WTC11 (cell line): ENCODE measurements around the gene ENO2. TPM values are rescaled to one million over a fixed set of nuclear protein-coding genes. Genes with fewer than 3 reads are reported as not detected.
"Not testable (repeated sequence)": the region's sequence is repeated elsewhere in the genome, so short reads cannot be mapped to it uniquely, and the experiment has no call there.

ENCODE experiments used
- ATAC-seq: fragments of 200-7000 bp; cut with Tn5 transposase; 2 replicates; pipeline ENCODE4 v1.10.0; 2021; ENCODE audit warnings: mild to moderate bottlenecking, moderate library complexity
- CTCF ChIA-PET: fragments of 300-600 bp; sonication (Branson Sonifier 250); formaldehyde crosslinking; loops from one replicate; lab custom pipeline; 2021; ENCODE audit warnings: antibody characterized with exemption; lab: Charles Lee
- POLR2A ChIA-PET: fragments of 350-600 bp; sonication (Branson Sonifier 250); formaldehyde crosslinking; loops from one replicate; lab custom pipeline; 2021; ENCODE audit warnings: antibody characterized with exemption; lab: Charles Lee
- DNase-seq: peaks from one replicate; pipeline ENCODE4 v3.0.0; 2021; ENCODE audit warnings: low spot score
- H3K27ac Mint-ChIP-seq: 2 replicates; pipeline ENCODE4 v1.8.0; 2021; ENCODE audit warnings: mixed read lengths
- H3K27me3 Mint-ChIP-seq: 2 replicates; pipeline ENCODE4 v1.8.0; 2021; ENCODE audit warnings: low read depth, mild to moderate bottlenecking, moderate library complexity, mixed read lengths
- H3K36me3 Mint-ChIP-seq: 2 replicates; pipeline ENCODE4 v1.8.0; 2021; ENCODE audit warnings: mixed read lengths
- H3K4me1 Mint-ChIP-seq: 2 replicates; pipeline ENCODE4 v1.8.0; 2022; ENCODE audit warnings: mixed read lengths
- H3K4me3 Mint-ChIP-seq: 2 replicates; pipeline ENCODE4 v1.8.0; 2021; ENCODE audit warnings: mild to moderate bottlenecking, moderate library complexity, mixed read lengths
- H3K9me3 Mint-ChIP-seq: 2 replicates; pipeline ENCODE4 v1.8.0; 2021; ENCODE audit warnings: mixed read lengths
- AFF4 ChIP-seq: sonication (generic); formaldehyde crosslinking; IDR thresholded peaks from 2 replicates; pipeline ENCODE4 v1.8.1; 2023; ENCODE audit warnings: mild to moderate bottlenecking, missing genetic modification reagents, borderline replicate concordance
- CREM ChIP-seq: sonication (generic); formaldehyde crosslinking; IDR thresholded peaks from 2 replicates; pipeline ENCODE4 v1.8.1; 2022; ENCODE audit warnings: mild to moderate bottlenecking, missing genetic modification reagents, moderate library complexity
- CTCF ChIP-seq: fragments of 200-600 bp; IDR thresholded peaks from 2 replicates; pipeline ENCODE4 v1.8.0; 2022; ENCODE audit warnings: antibody characterized with exemption
- ELF4 ChIP-seq: sonication (generic); formaldehyde crosslinking; IDR thresholded peaks from 2 replicates; pipeline ENCODE4 v1.8.1; 2022; ENCODE audit warnings: low read depth, mild to moderate bottlenecking, moderate library complexity, missing genetic modification reagents
- FOXJ3 ChIP-seq: sonication (generic); formaldehyde crosslinking; IDR thresholded peaks from 2 replicates; pipeline ENCODE4 v1.9.0; 2021; ENCODE audit warnings: missing genetic modification reagents, mild to moderate bottlenecking, borderline replicate concordance
- GRHL2 ChIP-seq: fragments of 250-450 bp; sonication (Bioruptor Pico); IDR thresholded peaks from 2 replicates; pipeline ENCODE4 v1.8.0; 2022; ENCODE audit warnings: mild to moderate bottlenecking, moderate library complexity; ENCODE audit not compliant: insufficient replicate concordance, severe bottlenecking
- OVOL2 ChIP-seq: fragments of 250-450 bp; sonication (Bioruptor Pico); IDR thresholded peaks from 2 replicates; pipeline ENCODE4 v1.9.0; 2021; ENCODE audit warnings: mild to moderate bottlenecking, borderline replicate concordance
- PRRX2 ChIP-seq: fragments of 250-450 bp; sonication (Bioruptor Pico); IDR thresholded peaks from 2 replicates; pipeline ENCODE4 v1.8.0; 2021; ENCODE audit warnings: mild to moderate bottlenecking
- USF2 ChIP-seq: sonication (generic); formaldehyde crosslinking; IDR thresholded peaks from 2 replicates; pipeline ENCODE4 v1.8.1; 2023; ENCODE audit warnings: mild to moderate bottlenecking, missing genetic modification reagents, moderate library complexity
- ZBTB21 ChIP-seq: sonication (generic); formaldehyde crosslinking; IDR thresholded peaks from 2 replicates; pipeline ENCODE4 v1.8.1; 2023; ENCODE audit warnings: mild to moderate bottlenecking, missing genetic modification reagents, borderline replicate concordance
- ZNF396 ChIP-seq: fragments of 250-450 bp; sonication (Bioruptor Pico); IDR thresholded peaks from 2 replicates; pipeline ENCODE4 v1.8.0; 2021; ENCODE audit warnings: mild to moderate bottlenecking, moderate library complexity, borderline replicate concordance
- ZSCAN18 ChIP-seq: fragments of 250-450 bp; sonication (Bioruptor Pico); IDR thresholded peaks from 2 replicates; pipeline ENCODE4 v2.1.2; 2022; ENCODE audit warnings: mild to moderate bottlenecking, moderate library complexity
- total RNA-seq: library from RNA; stranded (reverse); gene quantifications from 3 replicates; pipeline ENCODE4 v1.2.3, GENCODE V29; 2021
- TF ChIP-seq, protein P1 (sequence below): sonication (generic); formaldehyde crosslinking; IDR thresholded peaks from 2 replicates; pipeline ENCODE4 v1.8.0; 2022; ENCODE audit warnings: mild to moderate bottlenecking, missing genetic modification reagents
- TF ChIP-seq, protein P2 (sequence below): sonication (generic); formaldehyde crosslinking; IDR thresholded peaks from 2 replicates; pipeline ENCODE4 v1.8.1; 2023; ENCODE audit warnings: mild to moderate bottlenecking, missing genetic modification reagents
- TF ChIP-seq, protein P3 (sequence below): sonication (generic); formaldehyde crosslinking; IDR thresholded peaks from 2 replicates; pipeline ENCODE4 v1.8.1; 2023; ENCODE audit warnings: mild to moderate bottlenecking, missing genetic modification reagents, moderate library complexity

Gene ENO2
- total RNA-seq, 1 experiment from 2014 or later, result 118 TPM

- TF ChIP-seq USF2 (peak; percentile 39; the same call in 1 of the 2 replicates), PRRX2 (CRISPR knock-in tag) (no peak), GRHL2 (no peak), FOXJ3 (CRISPR knock-in tag) (no peak), CTCF (no peak), ELF4 (no peak), ZBTB21 (CRISPR knock-in tag) (no peak), AFF4 (CRISPR knock-in tag) (no peak), OVOL2 (CRISPR knock-in tag) (no peak)
- TF ChIP-seq, protein P1, sequence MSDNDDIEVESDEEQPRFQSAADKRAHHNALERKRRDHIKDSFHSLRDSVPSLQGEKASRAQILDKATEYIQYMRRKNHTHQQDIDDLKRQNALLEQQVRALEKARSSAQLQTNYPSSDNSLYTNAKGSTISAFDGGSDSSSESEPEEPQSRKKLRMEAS (CRISPR knock-in tag), result peak; percentile 69; the same call in 1 of the 2 replicates
- TF ChIP-seq, all 79 proteins: peak for 16
These were observed 41.0 kb upstream of the ENO2 start, which contains the start of gene SPSB2 (continued) for GRCh38 chr12:6873094-6874014.

GRCh38 chr12:6874015-6874368, 40.4 kb upstream of the ENO2 start:
- Mint-ChIP-seq H3K4me3 (peak overlapping the region; percentile 89), H3K27ac (peak overlapping the region; percentile 86), H3K4me1 (peaks cover 37% of the 10 kb centered on the region), H3K36me3 (peaks cover 35% of the 10 kb centered on the region)
- not testable (repeated sequence) for ATAC-seq, DNase-seq, H3K27me3 Mint-ChIP-seq, H3K9me3 Mint-ChIP-seq
- CTCF ChIA-PET, result interaction anchor here (0.6 to 8.5 kb wide), 8 partner anchors 21 to 577 kb away, joined by 3 to 181 read pairs (median 46); partner anchors contain the start of genes C12orf57, CDCA3, COPS7A and ENO2
- POLR2A ChIA-PET, result interaction anchor here (0.9 to 2.6 kb wide), 4 partner anchors 10 to 90 kb away, joined by 3 to 31 read pairs (median 10); partner anchors contain the start of genes CDCA3 and USP5

DNA sequence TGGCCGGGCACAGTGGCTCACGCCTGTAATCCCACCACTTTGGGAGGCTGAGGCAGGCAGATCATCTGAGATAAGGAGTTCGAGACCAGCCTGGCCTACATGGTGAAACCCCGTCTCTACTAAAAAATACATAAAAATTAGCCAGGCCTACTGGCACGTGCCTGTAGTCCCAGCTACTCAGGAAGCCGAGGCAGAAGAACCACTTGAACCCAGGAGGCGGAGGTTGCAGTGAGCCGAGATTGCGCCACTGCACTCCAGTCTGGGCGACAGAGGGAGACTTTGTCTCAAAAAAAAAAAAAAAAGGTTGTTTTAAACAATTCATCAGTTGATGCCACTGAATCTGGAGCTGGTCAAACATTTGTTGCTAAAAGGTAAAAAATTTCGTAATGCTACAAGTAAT, 34.6 kb upstream of the ENO2 start:
- DNase-seq, H3K9me3 Mint-ChIP-seq, H3K4me1 Mint-ChIP-seq, H3K27me3 Mint-ChIP-seq, H3K27ac Mint-ChIP-seq, POLR2A ChIA-PET, ATAC-seq, H3K4me3 Mint-ChIP-seq: not testable (repeated sequence)
- CTCF ChIA-PET, result interaction anchor here (0.7 kb wide), 1 partner anchor 228 kb away, joined by 3 read pairs; no protein-coding TSS in a partner anchor
- H3K36me3 Mint-ChIP-seq, result peaks cover 13% of the 10 kb centered on the region

DNA sequence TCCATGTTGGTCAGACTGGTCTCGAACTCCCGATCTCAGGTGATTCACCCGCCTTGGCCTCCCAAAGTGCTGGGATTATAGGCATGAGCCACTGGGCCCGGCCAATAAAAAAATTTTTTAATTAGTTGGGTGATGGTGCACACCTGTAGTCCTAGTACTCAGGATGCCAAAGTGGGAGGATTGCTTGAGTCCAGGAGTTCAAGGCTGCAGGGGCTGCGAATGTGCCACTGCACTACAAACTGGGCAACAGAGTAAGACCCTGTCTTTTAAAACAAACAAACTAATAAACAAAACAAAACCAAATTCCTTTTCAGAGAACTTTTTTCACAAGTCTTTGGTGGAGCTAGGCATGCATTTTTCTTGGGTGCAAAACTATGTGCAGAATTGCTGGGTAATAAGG, 31.1 kb upstream of the ENO2 start:
- H3K9me3 Mint-ChIP-seq, result no peaks in the 10 kb centered on the region
- ChIA-PET CTCF (interaction anchor here (1.7 to 3.7 kb wide), 3 partner anchors 8 to 14 kb away, joined by 5 to 17 read pairs (median 8); partner anchors contain the start of gene SPSB2), POLR2A (no interaction called here)
- H3K4me1 Mint-ChIP-seq, result peaks cover 31% of the 10 kb centered on the region
- H3K27ac Mint-ChIP-seq, result no peak overlapping the region
- DNase-seq, result no peak
- peaks cover 7% of the 10 kb centered on the region; the same call in 1 of the 2 replicates for H3K36me3 Mint-ChIP-seq
- no peaks in the 10 kb centered on the region for H3K27me3 Mint-ChIP-seq
- no peak for ATAC-seq
- H3K4me3 Mint-ChIP-seq, result no peak overlapping the region
- TF ChIP-seq, protein P2, sequence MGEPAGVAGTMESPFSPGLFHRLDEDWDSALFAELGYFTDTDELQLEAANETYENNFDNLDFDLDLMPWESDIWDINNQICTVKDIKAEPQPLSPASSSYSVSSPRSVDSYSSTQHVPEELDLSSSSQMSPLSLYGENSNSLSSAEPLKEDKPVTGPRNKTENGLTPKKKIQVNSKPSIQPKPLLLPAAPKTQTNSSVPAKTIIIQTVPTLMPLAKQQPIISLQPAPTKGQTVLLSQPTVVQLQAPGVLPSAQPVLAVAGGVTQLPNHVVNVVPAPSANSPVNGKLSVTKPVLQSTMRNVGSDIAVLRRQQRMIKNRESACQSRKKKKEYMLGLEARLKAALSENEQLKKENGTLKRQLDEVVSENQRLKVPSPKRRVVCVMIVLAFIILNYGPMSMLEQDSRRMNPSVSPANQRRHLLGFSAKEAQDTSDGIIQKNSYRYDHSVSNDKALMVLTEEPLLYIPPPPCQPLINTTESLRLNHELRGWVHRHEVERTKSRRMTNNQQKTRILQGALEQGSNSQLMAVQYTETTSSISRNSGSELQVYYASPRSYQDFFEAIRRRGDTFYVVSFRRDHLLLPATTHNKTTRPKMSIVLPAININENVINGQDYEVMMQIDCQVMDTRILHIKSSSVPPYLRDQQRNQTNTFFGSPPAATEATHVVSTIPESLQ (CRISPR knock-in tag), result no peak
- no peak for TF ChIP-seq ZSCAN18 (CRISPR knock-in tag)
- no peak for TF ChIP-seq CREM (CRISPR knock-in tag)
- TF ChIP-seq, protein P3, sequence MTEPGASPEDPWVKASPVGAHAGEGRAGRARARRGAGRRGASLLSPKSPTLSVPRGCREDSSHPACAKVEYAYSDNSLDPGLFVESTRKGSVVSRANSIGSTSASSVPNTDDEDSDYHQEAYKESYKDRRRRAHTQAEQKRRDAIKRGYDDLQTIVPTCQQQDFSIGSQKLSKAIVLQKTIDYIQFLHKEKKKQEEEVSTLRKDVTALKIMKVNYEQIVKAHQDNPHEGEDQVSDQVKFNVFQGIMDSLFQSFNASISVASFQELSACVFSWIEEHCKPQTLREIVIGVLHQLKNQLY, result no peak
- TF ChIP-seq ZNF396 (CRISPR knock-in tag), result no peak
